Bone marrow (tissue), 2 donors: ENCODE data around the gene SEZ6.

Experiments used
- DNase-seq, 2 donors: peaks; one replicate each; lab custom pipeline; 2025; lab: John Stamatoyannopoulos, UW

SEZ6 gene

GRCh38 chr17:29005936-29006511 lies at the start of gene SEZ6:
TSS of gene SEZ6 (minus strand) at chr17:29006033. CDS start at chr17:29005869, 164 bp downstream.
- no peak for DNase-seq

- DNase-seq, result no peak
Observed at GRCh38 chr17:29054835-29055234, 49.0 kb upstream of the SEZ6 start.

- DNase-seq, result no peak
Observed at GRCh38 chr17:29051731-29052130, 45.9 kb upstream of the SEZ6 start.

DNA sequence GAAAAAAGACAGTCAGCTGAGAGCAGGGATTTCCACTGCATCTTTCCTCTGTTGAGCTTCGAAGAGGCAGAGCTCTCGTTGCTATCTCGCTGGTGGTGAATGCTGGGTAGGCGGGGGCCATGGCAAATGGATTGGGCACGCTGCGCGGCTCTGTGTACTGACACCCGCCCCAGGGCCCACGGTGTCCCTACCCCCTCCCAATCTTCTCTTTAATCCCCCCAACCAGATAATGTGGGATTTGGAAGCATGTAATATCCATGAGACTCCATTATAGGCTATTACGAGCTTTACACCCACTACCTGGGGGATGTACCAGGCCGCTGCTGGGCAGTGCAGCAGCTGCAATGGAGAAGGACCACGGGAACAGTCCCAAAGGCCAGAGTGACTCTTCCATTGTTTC lies 45.4 kb upstream of the SEZ6 start:
- DNase-seq, result no peak

GRCh38 chr17:29050176-29050575 lies 44.3 kb upstream of the SEZ6 start:
- DNase-seq, result no peak

- no peak for DNase-seq
Observed at GRCh38 chr17:29049541-29050145, 43.8 kb upstream of the SEZ6 start.

DNA sequence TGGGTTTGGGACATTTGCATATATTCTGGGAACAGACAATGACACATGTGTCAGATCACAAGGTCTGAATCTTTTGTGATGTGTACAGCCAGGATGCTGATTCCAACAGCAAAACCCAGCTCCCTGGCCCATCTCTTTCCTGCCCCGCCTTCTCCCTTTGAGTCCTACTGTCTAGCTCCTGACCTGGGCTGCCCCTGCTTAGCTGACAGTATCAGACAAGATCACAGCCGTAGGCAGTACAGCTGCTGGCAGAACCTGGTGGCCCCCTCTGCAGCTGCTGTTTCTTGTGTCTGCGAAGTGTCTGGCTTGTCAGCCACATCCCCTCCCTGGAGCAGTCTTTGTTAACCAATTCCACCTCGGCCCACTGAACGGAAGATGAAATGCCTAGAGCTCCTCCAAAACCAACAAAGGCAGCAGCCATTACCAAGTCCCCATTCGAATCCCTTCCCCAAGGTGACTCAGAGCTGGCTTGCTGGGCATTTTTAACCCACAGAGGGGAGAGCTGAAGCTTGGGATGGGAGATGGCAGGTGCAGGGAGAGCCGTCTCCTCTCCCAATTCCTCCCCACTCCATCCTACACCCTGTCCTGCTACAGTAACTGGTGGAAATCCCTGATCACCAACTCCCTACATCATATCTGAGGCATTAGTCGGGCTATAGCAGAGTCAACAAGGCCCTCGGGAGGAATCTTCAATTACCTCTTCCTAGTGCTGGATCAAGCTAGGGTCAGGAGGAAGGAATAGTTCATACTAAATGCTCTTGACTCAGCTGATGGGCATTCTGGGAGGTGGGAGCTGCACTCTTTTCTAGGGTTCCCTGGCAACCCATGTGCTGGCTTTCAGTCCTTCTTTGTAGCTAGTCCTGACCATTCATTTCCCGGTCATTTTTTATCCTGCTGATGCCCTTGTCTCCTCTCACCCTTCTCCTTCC lies 42.9 kb upstream of the SEZ6 start:
- no peak for DNase-seq

GRCh38 chr17:29046473-29046839 lies 40.6 kb upstream of the SEZ6 start:
- DNase-seq, result no peak

GRCh38 chr17:29045734-29046472 lies 40.1 kb upstream of the SEZ6 start:
- no peak for DNase-seq

GRCh38 chr17:29045026-29045425 lies 39.2 kb upstream of the SEZ6 start:
- DNase-seq, result no peak

DNA sequence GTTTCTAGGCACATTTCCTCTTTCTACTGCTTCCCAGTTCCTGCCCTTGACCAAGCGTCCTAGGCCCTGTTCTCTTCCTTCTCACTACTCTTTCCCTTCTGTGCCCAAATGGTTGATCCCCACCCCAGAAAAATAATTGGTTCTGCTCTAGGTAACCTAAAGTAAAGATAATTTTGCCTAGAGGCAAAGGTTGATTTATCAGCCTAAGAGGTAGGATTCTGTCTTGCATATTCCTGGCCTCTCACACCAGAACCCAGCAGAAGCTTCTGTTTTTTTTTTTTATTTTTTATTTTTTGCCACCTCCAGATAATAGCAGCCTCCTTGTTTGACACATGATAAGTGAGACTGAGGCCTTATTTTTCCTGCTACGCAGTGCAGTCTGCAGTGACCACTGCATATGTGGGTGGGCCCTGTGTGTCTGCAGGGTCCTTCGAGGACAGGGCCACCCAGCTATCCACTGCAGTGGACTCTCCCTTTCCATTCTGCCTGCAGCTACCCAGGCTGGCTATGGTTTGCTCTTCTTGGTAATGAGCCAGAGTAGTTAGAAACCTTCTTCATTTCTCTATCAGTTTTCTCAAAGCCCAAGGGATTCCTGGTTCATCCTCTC lies 37.8 kb upstream of the SEZ6 start:
- no peak for DNase-seq

- DNase-seq, result peak in 1 of 2 donors; percentile 12
Observed at GRCh38 chr17:29042679-29043538, 37.1 kb upstream of the SEZ6 start, which contains the start of gene PIPOX. TSS of gene PIPOX (plus strand) at chr17:29043141. CDS start at chr17:29043226, 85 bp downstream.

DNA sequence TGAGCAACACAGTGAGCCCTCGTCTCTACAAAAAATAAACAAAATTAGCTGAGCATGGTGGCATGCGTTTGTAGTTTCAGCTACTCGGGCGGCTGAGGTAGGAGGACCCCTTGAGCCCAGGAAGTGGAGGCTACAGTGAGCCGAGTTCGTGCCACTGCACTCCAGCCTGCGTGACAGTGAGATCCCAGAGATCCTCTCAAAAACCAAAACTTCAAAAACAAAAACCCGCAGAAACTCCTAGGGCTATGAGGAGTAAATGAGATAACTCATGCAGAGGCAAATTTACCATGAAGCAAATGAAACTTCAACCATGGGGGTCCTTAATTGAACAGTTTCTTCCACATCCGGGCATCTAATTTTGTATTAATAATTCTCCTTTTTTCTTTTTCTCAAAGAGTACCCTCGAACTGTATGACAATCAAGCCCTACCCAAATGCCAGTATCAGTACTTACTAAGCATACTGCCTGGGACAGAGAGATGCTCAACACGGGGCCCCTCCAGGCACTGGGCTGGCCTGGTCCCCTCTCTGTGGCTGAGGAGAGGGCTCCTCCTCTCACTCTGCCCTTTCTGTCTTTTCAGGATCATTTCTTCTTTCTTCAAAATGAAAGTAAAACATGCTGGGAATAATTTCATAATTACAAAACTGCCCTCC lies 36.3 kb upstream of the SEZ6 start:
- DNase-seq, result no peak

DNA sequence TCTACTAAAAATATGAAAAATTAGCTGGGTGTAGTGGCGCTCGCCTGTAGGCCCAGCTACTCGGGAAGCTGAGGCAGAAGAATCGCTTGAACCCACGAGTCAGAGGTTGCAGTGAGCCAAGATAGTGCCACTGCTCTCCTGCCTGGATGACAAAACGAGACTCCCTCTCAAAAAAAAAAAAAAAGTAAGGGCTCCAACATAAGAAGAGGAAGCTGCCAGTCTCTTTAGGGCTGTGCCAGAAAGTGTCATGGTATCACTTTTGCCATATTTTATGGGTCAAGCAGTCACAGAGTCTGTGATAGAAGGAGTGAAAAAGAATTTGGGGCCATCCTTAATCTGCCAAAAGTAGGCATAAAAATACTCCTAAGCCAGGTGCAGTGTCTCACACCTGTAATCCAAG lies 35.7 kb upstream of the SEZ6 start:
- no peak for DNase-seq

- DNase-seq, result no peak
Observed at GRCh38 chr17:29041091-29041490, 35.3 kb upstream of the SEZ6 start.

DNA sequence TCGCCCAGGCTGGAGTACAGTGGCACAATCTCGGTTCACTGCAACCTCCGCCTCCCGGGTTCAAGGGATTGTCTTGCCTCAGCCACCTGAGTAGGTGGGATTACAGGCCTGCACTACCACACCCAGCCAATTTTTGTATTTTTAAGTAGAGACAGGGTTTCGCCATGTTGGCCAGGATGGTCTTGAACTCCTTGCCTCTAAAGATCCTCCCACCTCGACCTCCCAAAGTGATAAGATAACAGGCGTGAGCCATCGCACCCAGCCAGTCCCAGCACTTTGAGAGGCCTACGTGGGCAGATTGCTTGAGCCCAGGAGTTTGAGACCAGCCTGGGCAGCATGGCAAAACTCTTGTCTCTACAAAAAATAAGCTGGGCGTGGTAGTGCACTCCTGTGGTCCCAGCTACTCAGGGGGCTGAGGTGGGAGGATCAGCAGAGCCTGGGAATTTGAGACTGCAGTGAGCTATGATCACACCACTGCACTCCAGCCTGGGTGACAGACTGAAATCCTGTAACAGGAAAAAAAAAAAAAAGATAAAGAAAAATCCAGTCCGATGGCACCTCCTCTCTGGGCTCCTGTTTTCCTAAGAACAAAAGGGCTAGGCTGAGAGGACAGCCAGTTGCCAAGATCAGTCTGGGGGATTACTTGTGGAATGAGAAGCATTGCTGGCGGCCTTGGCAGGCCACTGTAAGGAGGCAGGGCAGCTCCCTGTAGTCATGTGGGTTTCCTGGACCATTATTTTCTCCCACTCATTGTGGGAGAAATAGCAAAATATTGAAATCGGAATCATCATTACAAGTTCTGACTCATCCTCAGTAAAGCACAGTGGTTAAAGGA lies 34.1 kb upstream of the SEZ6 start:
- DNase-seq, result no peak

DNA sequence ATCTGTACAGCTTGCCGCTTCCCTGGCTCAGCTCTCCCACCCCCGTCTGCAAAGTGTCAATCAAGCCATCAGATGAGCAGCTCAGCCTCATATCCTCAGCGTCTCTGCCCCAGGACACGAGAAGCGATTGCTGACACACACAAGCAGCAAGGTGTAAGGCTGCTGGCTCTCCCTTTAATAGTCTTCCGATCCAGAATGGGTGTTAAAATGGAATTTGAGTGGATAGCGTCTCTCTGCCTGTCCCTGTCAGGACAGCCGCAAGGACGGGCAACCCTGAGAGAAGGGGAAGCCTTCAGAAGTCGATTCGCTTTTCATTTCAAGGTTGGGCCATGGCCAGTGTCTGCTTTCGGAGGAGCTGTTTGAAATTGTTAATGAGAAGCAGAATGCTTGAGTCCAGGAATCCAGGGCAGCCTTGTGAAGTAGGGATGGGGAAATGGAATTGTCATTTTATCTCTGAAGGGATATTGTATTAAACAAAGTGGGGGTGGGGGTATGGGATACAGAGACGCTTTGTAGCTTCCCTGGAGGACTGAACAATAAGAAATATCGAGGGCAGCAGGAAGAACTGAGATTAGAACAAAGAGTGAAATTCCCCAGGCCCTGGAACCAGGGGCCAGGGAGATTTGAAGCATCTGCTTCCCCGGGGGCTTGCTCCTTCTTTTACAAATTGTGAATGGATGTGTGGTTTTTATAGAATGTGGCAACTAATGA lies 32.4 kb upstream of the SEZ6 start:
- no peak for DNase-seq

DNA sequence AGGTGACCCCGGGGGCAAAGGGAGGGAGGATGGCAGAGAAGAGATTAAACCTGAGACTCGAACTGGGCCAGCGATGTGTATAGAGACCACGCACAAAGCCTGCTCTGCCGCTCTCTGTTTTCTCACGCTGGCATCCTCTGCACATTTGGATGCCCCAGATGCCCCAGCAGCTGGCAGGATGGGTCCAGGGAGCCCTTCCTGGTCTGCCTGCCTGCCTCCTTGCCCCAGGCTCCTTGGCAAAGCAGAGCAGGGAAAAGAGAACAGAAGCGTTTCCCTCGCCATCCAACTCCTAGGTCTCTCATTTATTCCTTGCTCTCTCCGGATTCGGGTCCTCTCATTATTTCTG lies 31.9 kb upstream of the SEZ6 start:
- no peak for DNase-seq

- DNase-seq, result no peak
Observed at GRCh38 chr17:29036584-29036983, 30.8 kb upstream of the SEZ6 start.
